OCI-LY7 (cell line): ENCODE data around the gene SLC6A19. TPM values are rescaled to one million over a fixed set of nuclear protein-coding genes. Genes with fewer than 3 reads are reported as not detected.

Experiments
- BruUV-seq: library from RNA; stranded (reverse); fragments of 400-500 nt; replicated peaks from 2 replicates; lab custom pipeline; 2021; lab: Mats Ljungman, UMichigan
- CTCF ChIA-PET: fragments of 300-600 bp; sonication (Branson Sonifier 250); formaldehyde crosslinking; loops from one replicate; lab custom pipeline; 2022; ENCODE audit warnings: antibody characterized with exemption; ENCODE audit not compliant: unreplicated experiment; lab: Charles Lee
- POLR2A ChIA-PET: fragments of 300-600 bp; sonication (Branson Sonifier 250); formaldehyde crosslinking; loops from one replicate; lab custom pipeline; 2022; ENCODE audit warnings: antibody characterized with exemption; lab: Charles Lee
- DNase-seq: peaks from one replicate; pipeline ENCODE4 v3.0.0-alpha.2; 2015; ENCODE audit warnings: low spot score
- H2AFZ ChIP-seq: fragments of 200-600 bp; sonication (generic), shearing (Covaris generic); 2 replicates; pipeline ENCODE4 v1.6.1; 2014; ENCODE audit warnings: mild to moderate bottlenecking, antibody characterized with exemption, low read length, moderate library complexity
- H3K27ac ChIP-seq: fragments of 200-600 bp; sonication (generic); 2 replicates; pipeline ENCODE4 v1.5.1; 2014; ENCODE audit warnings: mixed run types, low read depth, mild to moderate bottlenecking, moderate library complexity, low read length, inconsistent platforms; ENCODE audit not compliant: poor library complexity, severe bottlenecking
- H3K36me3 ChIP-seq: fragments of 200-600 bp; sonication (generic); 2 replicates; pipeline ENCODE4 v1.6.1; 2014; ENCODE audit warnings: mild to moderate bottlenecking, antibody characterized with exemption, low read length, moderate library complexity, mixed read lengths; ENCODE audit not compliant: insufficient read depth
- H3K4me1 ChIP-seq: fragments of 200-600 bp; sonication (generic); 2 replicates; pipeline ENCODE4 v1.5.1; 2014; ENCODE audit warnings: mild to moderate bottlenecking, low read length; ENCODE audit not compliant: insufficient read depth, poor library complexity, severe bottlenecking
- H3K4me2 ChIP-seq: fragments of 200-600 bp; sonication (generic); 2 replicates; pipeline ENCODE4 v1.6.1; 2014; ENCODE audit warnings: mild to moderate bottlenecking, low read length
- H3K4me3 ChIP-seq: fragments of 200-600 bp; sonication (generic); 2 replicates; pipeline ENCODE4 v1.5.1; 2014; ENCODE audit warnings: mild to moderate bottlenecking, low read depth, low read length; ENCODE audit not compliant: poor library complexity, severe bottlenecking
- H3K79me2 ChIP-seq: fragments of 200-600 bp; sonication (generic); 2 replicates; pipeline ENCODE4 v1.6.1; 2016; ENCODE audit warnings: low read depth, mild to moderate bottlenecking, low read length, moderate library complexity, mixed read lengths; ENCODE audit not compliant: insufficient read depth
- H3K9me2 ChIP-seq: fragments of 200-600 bp; sonication (generic); 2 replicates; pipeline ENCODE4 v1.6.1; 2016; ENCODE audit warnings: mild to moderate bottlenecking, low read length, mixed read lengths; ENCODE audit not compliant: insufficient read depth
- H3K9me3 ChIP-seq: fragments of 200-600 bp; sonication (generic); 2 replicates; pipeline ENCODE4 v1.6.1; 2014; ENCODE audit warnings: mild to moderate bottlenecking, mixed run types, low read length, mixed read lengths
- H4K20me1 ChIP-seq: fragments of 200-600 bp; sonication (generic); 2 replicates; pipeline ENCODE4 v1.6.1; 2014; ENCODE audit warnings: mild to moderate bottlenecking, antibody characterized with exemption, low read length, moderate library complexity, mixed read lengths; ENCODE audit not compliant: insufficient read depth
- EZH2phosphoT487 ChIP-seq: fragments of 200-600 bp; sonication (generic); IDR thresholded peaks from 2 replicates; pipeline ENCODE4 v1.6.1; 2018; ENCODE audit warnings: low read depth, borderline replicate concordance, mild to moderate bottlenecking, mixed run types, antibody characterized with exemption, low read length, moderate library complexity, mixed read lengths
- intact Hi-C: fragments of 100-400 bp; cut with micrococcal nuclease; formaldehyde crosslinking; loops from one replicate; pipeline ENCODE4 v1.10.0; 2022; ENCODE audit not compliant: unreplicated experiment
- total RNA-seq, 2 experiments: library from RNA; depleted of rRNA in 1 of 2; stranded (reverse); fragments of >200 nt in 1 of 2; shearing (Covaris generic) in 1 of 2; gene quantifications; 2 replicates each; pipeline ENCODE4 v1.2.3, GENCODE V29; 2014 to 2022
- TF ChIP-seq, protein P1 (sequence below): fragments of 200-600 bp; sonication (generic); conservative IDR thresholded peaks from 2 replicates; pipeline ENCODE4 v1.5.1; 2014; ENCODE audit warnings: mild to moderate bottlenecking, antibody characterized with exemption, low read length, moderate library complexity, mixed read lengths

SLC6A19 gene
- total RNA-seq, 2 experiments from 2014 or later = not detected

DNA sequence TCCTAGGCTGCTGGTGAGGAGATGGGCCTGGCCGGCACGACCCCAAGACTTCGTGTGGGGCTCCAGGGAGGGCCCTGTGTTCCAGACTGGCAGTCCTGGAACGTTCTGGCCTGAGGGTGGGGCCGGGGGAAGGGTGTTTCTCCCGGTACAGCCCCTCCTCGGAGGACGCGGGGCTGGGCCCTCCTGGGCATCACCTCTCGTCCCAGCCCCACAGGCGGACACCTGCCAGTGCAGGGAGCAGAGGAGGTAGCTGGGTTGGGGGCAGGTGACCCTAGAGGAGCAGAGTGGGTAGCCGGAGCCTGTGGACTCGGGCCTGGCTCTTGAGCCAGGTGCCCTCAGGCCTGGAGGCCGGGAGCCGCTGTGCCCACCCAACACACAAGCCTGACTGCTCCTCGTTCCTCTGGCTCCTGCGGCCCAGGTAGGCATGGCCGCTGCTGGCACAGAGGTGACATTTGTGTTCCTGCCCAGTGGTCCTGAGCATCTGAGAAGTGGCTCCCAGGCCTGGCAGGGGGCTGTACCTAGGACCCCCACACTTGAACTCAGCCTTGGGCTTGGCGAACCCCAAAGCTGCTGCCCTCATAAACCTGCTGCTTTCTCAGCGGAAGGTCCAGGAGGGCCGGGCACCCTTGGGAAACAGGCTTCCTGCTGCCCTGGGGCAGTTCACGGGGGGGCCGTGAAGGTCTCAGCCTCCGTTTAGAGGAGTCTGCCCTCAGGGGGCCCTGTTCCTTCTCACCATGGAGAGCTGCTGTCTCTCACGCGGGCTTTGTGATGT, 817 bp downstream of the SLC6A19 start:
- Histone ChIP-seq H3K27ac (no peak overlapping the region), H3K9me2 (no peaks in the 10 kb centered on the region), H2AFZ (no peak overlapping the region), H4K20me1 (no peaks in the 10 kb centered on the region), H3K4me3 (no peak overlapping the region), H3K4me1 (no peaks in the 10 kb centered on the region), H3K79me2 (no peaks in the 10 kb centered on the region), H3K36me3 (no peaks in the 10 kb centered on the region), H3K9me3 (no peaks in the 10 kb centered on the region), H3K4me2 (no peak overlapping the region)
- CTCF ChIA-PET = no interaction called here
- TF ChIP-seq, protein P1, sequence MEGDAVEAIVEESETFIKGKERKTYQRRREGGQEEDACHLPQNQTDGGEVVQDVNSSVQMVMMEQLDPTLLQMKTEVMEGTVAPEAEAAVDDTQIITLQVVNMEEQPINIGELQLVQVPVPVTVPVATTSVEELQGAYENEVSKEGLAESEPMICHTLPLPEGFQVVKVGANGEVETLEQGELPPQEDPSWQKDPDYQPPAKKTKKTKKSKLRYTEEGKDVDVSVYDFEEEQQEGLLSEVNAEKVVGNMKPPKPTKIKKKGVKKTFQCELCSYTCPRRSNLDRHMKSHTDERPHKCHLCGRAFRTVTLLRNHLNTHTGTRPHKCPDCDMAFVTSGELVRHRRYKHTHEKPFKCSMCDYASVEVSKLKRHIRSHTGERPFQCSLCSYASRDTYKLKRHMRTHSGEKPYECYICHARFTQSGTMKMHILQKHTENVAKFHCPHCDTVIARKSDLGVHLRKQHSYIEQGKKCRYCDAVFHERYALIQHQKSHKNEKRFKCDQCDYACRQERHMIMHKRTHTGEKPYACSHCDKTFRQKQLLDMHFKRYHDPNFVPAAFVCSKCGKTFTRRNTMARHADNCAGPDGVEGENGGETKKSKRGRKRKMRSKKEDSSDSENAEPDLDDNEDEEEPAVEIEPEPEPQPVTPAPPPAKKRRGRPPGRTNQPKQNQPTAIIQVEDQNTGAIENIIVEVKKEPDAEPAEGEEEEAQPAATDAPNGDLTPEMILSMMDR = no peak
- TF ChIP-seq EZH2phosphoT487 = no peak
- BruUV-seq = no TSS peak
- intact Hi-C loops = no loop called here
- POLR2A ChIA-PET = no interaction called here
- DNase-seq = no peak

DNA sequence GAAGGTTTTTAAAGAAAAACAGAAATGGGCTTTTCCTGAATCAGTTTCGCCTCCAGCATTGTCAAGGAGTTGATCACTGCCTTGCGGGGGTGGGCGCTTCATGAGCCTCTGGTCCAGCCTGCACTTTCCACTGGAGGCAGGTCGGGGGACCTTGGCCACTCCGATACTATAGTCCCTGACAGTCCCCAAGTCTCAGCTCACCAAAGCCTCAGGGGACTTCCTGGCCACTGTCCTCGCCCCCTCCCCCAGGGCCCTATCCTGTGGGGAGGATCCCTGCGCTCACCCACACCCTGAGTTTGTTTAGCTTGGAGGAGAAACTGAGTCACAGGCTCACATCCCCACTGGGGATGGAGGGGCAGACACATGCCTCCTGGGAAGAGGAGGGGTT, 1.4 kb downstream of the SLC6A19 start:
- H2AFZ ChIP-seq = no peak overlapping the region
- TF ChIP-seq, protein P1 = no peak
- TF ChIP-seq EZH2phosphoT487 = no peak
- intact Hi-C loops = no loop called here
- H3K4me1 ChIP-seq = no peaks in the 10 kb centered on the region
- no peak overlapping the region for H3K4me2 ChIP-seq
- POLR2A ChIA-PET = no interaction called here
- H3K9me2 ChIP-seq = no peaks in the 10 kb centered on the region
- CTCF ChIA-PET = no interaction called here
- H3K4me3 ChIP-seq = no peak overlapping the region
- no peak overlapping the region for H3K27ac ChIP-seq
- H3K9me3 ChIP-seq = no peaks in the 10 kb centered on the region
- H4K20me1 ChIP-seq = no peaks in the 10 kb centered on the region
- BruUV-seq = no TSS peak
- H3K79me2 ChIP-seq = no peaks in the 10 kb centered on the region
- no peak for DNase-seq
- H3K36me3 ChIP-seq = no peaks in the 10 kb centered on the region

DNA sequence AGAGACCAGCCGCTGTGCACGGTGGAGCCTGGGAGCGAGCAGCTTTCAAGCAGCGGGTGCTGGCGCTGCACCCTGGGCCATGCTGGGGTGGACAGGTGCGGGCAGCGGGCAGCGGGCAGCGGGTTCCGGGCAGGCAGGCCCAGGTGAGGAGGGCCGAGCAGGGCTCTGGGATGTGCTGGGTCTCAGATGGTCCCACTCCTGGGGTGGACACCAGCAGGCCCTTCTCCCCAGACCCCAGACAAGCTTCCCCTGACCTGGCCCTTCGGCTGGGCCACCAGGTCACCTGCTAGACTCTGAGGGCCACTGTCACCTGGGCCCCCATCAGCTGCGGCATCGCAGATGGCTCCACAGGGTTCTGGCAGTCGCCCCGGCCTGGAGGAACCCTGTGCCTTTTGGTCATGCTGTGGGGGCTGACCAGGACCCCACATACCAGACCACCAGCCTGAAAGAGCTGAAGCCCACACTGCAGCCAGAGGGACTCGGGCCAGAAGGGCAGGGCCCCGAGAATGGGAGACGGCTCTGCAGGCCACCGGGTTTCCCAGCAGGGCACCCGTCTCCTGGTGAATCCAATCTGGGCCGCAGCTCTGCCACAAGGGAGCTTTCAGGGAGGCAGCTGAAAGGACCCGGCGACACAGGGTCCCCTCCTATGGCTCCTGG, 2.0 kb downstream of the SLC6A19 start:
- no peaks in the 10 kb centered on the region for H3K9me2 ChIP-seq
- H2AFZ ChIP-seq = no peak overlapping the region
- H4K20me1 ChIP-seq = no peaks in the 10 kb centered on the region
- no peak overlapping the region for H3K4me2 ChIP-seq
- BruUV-seq = no TSS peak
- H3K36me3 ChIP-seq = no peaks in the 10 kb centered on the region
- H3K27ac ChIP-seq = no peak overlapping the region
- TF ChIP-seq, protein P1 = no peak
- no peak for TF ChIP-seq EZH2phosphoT487
- H3K4me3 ChIP-seq = no peak overlapping the region
- no peaks in the 10 kb centered on the region for H3K79me2 ChIP-seq
- no peaks in the 10 kb centered on the region for H3K9me3 ChIP-seq
- intact Hi-C loops = no loop called here
- ChIA-PET CTCF (no interaction called here), POLR2A (interaction anchor here (0.6 kb wide), 1 partner anchor 401 kb away, joined by 4 read pairs; no protein-coding TSS in a partner anchor)
- no peaks in the 10 kb centered on the region for H3K4me1 ChIP-seq
- DNase-seq = no peak
